Heart right ventricle (tissue), 16 donors: Measurements from ENCODE around the gene TSR2. TPM values are rescaled to one million over a fixed set of nuclear protein-coding genes. Genes with fewer than 3 reads are reported as not detected.

Experiments used
- ATAC-seq, 8 donors: fragments of 200-7000 bp; cut with Tn5 transposase; one replicate each; pipeline ENCODE4 v1.9.1; 2020; ENCODE audit warnings: mild to moderate bottlenecking in 8 of 8, moderate library complexity in 8 of 8, moderate number of reproducible peaks in 1 of 8
- DNase-seq, 2 donors: peaks; one replicate each; pipeline ENCODE4 v3.0.0-alpha.2; 2020
- H3K27ac ChIP-seq, 10 donors: fragments of 200-600 bp; sonication (generic) in 2 of 10; one replicate each; pipeline versions ENCODE4 v1.5.0 to v1.8.0; 2020 to 2022; ENCODE audit warnings: mild to moderate bottlenecking in 3 of 10
- H3K27me3 ChIP-seq, 7 donors: fragments of 200-600 bp; one replicate each; pipeline ENCODE4 v1.8.0; 2021 to 2022; ENCODE audit warnings: mild to moderate bottlenecking in 2 of 7
- H3K36me3 ChIP-seq, 9 donors: fragments of 200-600 bp; sonication (generic) in 1 of 9; one replicate each; pipeline versions ENCODE4 v1.5.0 to v1.8.0; 2020 to 2022; ENCODE audit warnings: mild to moderate bottlenecking in 2 of 9
- H3K4me1 ChIP-seq, 9 donors: fragments of 200-600 bp; sonication (generic) in 1 of 9; one replicate each; pipeline versions ENCODE4 v1.5.0 to v1.8.0; 2020 to 2022; ENCODE audit warnings: mild to moderate bottlenecking in 4 of 9
- H3K4me3 ChIP-seq, 10 donors: fragments of 200-600 bp; sonication (generic) in 2 of 10; one replicate each; pipeline versions ENCODE4 v1.5.0 to v1.8.0; 2020 to 2022; ENCODE audit warnings: mild to moderate bottlenecking in 7 of 10, moderate library complexity in 2 of 10
- H3K9me3 ChIP-seq, 11 donors: fragments of 200-600 bp in 10 of 11; sonication (generic) in 2 of 11; one replicate each; pipeline versions ENCODE4 v1.5.0 to v1.8.0; 2013 to 2022; ENCODE audit warnings: mild to moderate bottlenecking in 2 of 11, control low read depth in 1 of 11, moderate library complexity in 1 of 11
- CTCF ChIP-seq, 9 donors: fragments of 200-600 bp; sonication (generic) in 2 of 9; IDR thresholded peaks; one replicate each; pipeline versions ENCODE4 v1.5.0 to v1.8.0; 2021 to 2022; ENCODE audit warnings: antibody characterized with exemption in 9 of 9, mild to moderate bottlenecking in 5 of 9, moderate library complexity in 1 of 9
- WGBS, 2 donors: extraction: QIAGEN DNeasy Blood & Tissue Kit; methylation state at CpG; one replicate each; pipeline ENCODE4 v1.1.7; 2013; ENCODE audit warnings: inconsistent platforms in 1 of 2; 5-methylcytosine and 5-hydroxymethylcytosine counted together
- intact Hi-C, 10 donors: fragments of 100-400 bp; cut with DNase I; formaldehyde crosslinking; loops; one replicate each; pipeline versions ENCODE4 v1.11.1 to v1.14.2; 2022
- polyA plus RNA-seq, 2 donors: library from polyadenylated mRNA; stranded (reverse); fragments of 200-250 nt; gene quantifications; one replicate each; pipeline ENCODE4 v1.2.3, GENCODE V29; 2013
- total RNA-seq, 10 donors: library from RNA; stranded (reverse); fragmentation: NEBNext Ultra II Directional in 3 of 10; extraction: Animal tissue kit (Norgen Biotek cat#: 25700) in 3 of 10; gene quantifications; one replicate each; pipeline versions ENCODE4 v1.2.1 to v1.2.4, GENCODE V29; 2021 to 2023
- donor health status: Arrhythmogenic right ventricular cardiomyopathy.
- donor health status: ischemic (EF 13 %, LVEDD 7.1; RV severe dilation, severe dysfunction).
- donor health status: healthy with polysubstance abuse.
- donor health status: DM: no; HTN: yes; CAD: no.
- donor health status: DM: no; HTN: no; CAD: no.
- donor health status: ischemic (EF 25% LVEDD 6.9; RV normal size, moderate dysfunction).
- donor health status: ischemic (EF 25% LVEDD 5.7; RV mildly dilated, moderate dysfunction).
- donor health status: healthy.
- donor health status: DM: yes; HTN: yes; CAD: no.
- donor health status: Ischemic cardiomyopathy.
- donor health status: ischemic (EF 35%, LVEDD 5.7; RV mildly dilated, moderate dysfunction).
- donor health status: nonischemic (EF 11% LVEDD 7.7; RV severe dilation, severe dysfunction).
- donor health status: DM: yes; HTN: yes; CAD: no.
- donor health status: PGD.
- donor health status: ischemic (EF 29% LVEDD 5.4; RV normal size, mild dysfunction).
- donor health status: nonischemic (EF 23%, LVEDD 6.1; RV moderate dilation, normal function).

Gene TSR2
- total and polyA plus RNA-seq, 12 donors: 34.3 to 48.6 (median 40.2) TPM

GRCh38 chrX:54413753-54414152, 26.5 kb upstream of the TSR2 start:
- WGBS, 2 donors: 65 to 73% methylated on average over 2 of the region's 3 CpGs
- Histone ChIP-seq H3K9me3 (no peaks in the 10 kb centered on the region), H3K27me3 (peaks cover 0 to 49% (median 0%) of the 10 kb centered on the region in 7 donors), H3K27ac (no peak overlapping the region), H3K4me1 (peaks cover 0 to 5% (median 0%) of the 10 kb centered on the region in 9 donors), H3K4me3 (no peak overlapping the region), H3K36me3 (no peaks in the 10 kb centered on the region)
- TF ChIP-seq CTCF (IDR thresholded peaks at IDR 0.05): no peak
- DNase-seq (no peak), ATAC-seq (no peak)
- intact Hi-C loops: no loop called here

GRCh38 chrX:54415534-54416350, 24.5 kb upstream of the TSR2 start:
- H3K36me3 ChIP-seq: no peaks in the 10 kb centered on the region
- H3K9me3 ChIP-seq: no peaks in the 10 kb centered on the region
- DNase-seq (no peak), ATAC-seq (no peak)
- H3K27ac ChIP-seq: no peak overlapping the region
- H3K4me1 ChIP-seq: peaks cover 0 to 5% (median 0%) of the 10 kb centered on the region in 9 donors
- no peak overlapping the region for H3K4me3 ChIP-seq
- intact Hi-C loops: no loop called here
- WGBS, 2 donors: 22 to 29% methylated on average over 13 of the region's 13 CpGs
- H3K27me3 ChIP-seq: peaks cover 0 to 51% (median 0%) of the 10 kb centered on the region in 7 donors
- TF ChIP-seq CTCF (IDR thresholded peaks at IDR 0.05): no peak

- no peak for DNase-seq
- Histone ChIP-seq H3K9me3 (no peaks in the 10 kb centered on the region), H3K36me3 (no peaks in the 10 kb centered on the region), H3K4me3 (no peak overlapping the region), H3K27ac (no peak overlapping the region), H3K27me3 (peaks cover 0 to 43% (median 0%) of the 10 kb centered on the region in 7 donors), H3K4me1 (peaks cover 0 to 5% (median 0%) of the 10 kb centered on the region in 9 donors)
- WGBS, 2 donors: 70 to 82% methylated on average over 2 of the region's 2 CpGs
- no peak for ATAC-seq
- TF ChIP-seq CTCF (IDR thresholded peaks at IDR 0.05): no peak
- intact Hi-C loops: no loop called here
Measured at GRCh38 chrX:54416965-54417364, 23.2 kb upstream of the TSR2 start.

GRCh38 chrX:54419559-54420302, 20.5 kb upstream of the TSR2 start:
- Histone ChIP-seq H3K4me1 (peaks cover 0 to 5% (median 0%) of the 10 kb centered on the region in 9 donors), H3K36me3 (no peaks in the 10 kb centered on the region), H3K9me3 (no peaks in the 10 kb centered on the region), H3K27ac (peak overlapping the region in 1 of 10 donors; percentile 5), H3K4me3 (no peak overlapping the region), H3K27me3 (peaks cover 0 to 33% (median 0%) of the 10 kb centered on the region in 7 donors)
- 3 to 8% methylated on average over 3 of the region's 3 CpGs for WGBS, 2 donors
- DNase-seq: no peak
- ATAC-seq: peak in 4 of 8 donors; percentile 48 to 89 (median 76)
- no peak for TF ChIP-seq CTCF (IDR thresholded peaks at IDR 0.05)
- intact Hi-C loops: no loop called here
